C4-2B (cell line): ENCODE data around the gene RNF103.

Experiments
- H3K27ac ChIP-seq: fragments of 450-650 bp; 2 replicates; pipeline ENCODE4 v1.5.1; 2017
- CTCF ChIP-seq: fragments of 450-650 bp; conservative IDR thresholded peaks from 2 replicates; pipeline ENCODE4 v1.5.1; 2017; ENCODE audit warnings: mild to moderate bottlenecking
- ZFX ChIP-seq: fragments of 450-650 bp; IDR thresholded peaks from 2 replicates; pipeline ENCODE4 v1.6.1; 2017

The RNF103 gene

DNA sequence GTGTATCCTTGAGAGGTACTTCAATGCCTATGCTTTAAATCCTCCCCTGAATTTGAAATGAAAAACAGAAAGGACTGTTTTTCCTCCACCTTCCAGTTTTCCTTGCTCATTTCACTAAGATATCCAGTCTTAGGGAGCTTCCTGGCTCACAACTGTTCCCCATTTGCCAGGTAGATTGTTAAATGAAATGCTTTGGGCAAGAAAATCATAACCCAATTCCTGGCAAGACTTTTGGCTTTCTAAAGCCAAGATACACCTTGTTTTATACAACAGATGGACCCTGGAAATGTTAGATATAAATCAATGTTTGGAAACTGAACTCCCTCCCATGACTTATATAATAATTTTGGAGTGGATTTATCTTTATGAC is 56.9 kb downstream of the RNF103 start:
- no peak overlapping the region for H3K27ac ChIP-seq
- no peak for TF ChIP-seq CTCF
- no peak for TF ChIP-seq ZFX

- no peak for TF ChIP-seq ZFX
- no peak overlapping the region for H3K27ac ChIP-seq
Observed at GRCh38 chr2:86566158-86566820, 57.4 kb downstream of the RNF103 start.

DNA sequence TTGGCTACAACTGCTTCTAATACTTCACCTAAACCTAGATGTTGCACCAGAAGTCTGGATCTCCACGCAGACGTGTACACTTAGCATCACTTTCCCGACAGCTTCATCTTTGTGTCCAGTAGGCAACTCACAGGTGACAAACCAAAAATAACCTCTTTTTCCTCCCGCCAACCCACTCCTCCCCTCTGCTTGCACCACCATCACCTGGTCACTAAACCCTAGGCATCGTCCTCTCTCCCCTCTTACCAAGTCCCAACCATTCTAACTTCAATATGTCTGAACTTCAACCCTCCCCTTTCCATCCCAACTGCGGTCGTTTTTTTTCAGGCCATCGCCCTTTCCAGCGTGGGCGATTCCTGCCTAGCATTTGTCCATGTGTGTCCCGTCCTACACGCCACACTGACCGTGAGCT is 60.0 kb downstream of the RNF103 start:
- H3K27ac ChIP-seq = peak overlapping the region; percentile 94
- TF ChIP-seq CTCF (no peak), ZFX (no peak)

DNA sequence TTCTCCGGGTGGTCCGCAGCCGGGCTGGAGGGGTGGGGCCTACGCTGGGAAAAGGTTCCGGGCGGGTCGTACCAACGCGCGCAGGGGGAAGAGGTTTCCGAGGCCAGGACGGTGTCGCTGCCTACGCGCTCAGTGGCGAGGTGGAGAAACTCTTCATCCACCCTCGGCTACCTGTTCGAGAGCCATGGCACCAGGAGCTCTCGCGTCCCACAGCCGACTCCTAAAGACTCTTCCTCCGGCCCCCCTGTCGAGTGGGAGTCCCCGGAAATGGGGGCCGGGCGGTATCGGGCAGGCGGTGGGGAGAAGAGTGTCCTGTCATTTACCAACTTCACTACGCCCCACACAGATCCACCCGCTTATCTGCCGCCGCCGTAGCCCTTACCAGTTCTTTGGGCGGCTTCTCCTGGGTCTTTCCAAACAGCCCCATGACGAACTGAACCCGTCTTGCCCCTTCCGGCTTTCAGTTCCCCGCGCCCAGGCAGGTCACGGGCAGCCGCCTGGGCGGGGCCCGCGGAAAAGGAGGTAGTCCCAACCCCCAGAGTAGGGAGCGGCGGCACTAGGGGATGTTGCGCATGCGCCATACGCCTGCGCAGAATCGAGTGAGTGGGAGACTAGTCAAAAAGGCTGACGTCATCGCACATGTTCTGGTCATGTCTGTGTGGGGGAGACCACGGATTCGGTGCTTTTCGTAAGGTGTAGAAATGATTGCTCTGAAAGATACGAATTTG is 60.6 kb downstream of the RNF103 start, which contains the start of gene CHMP3:
TSS of gene CHMP3 (minus strand) at position 522 of the 728 bp plus-strand sequence. CDS start at position 427, 95 bp downstream.
- TF ChIP-seq ZFX (no peak), CTCF (no peak)
- H3K27ac ChIP-seq = peak within 1 kb of the TSS; percentile 94

DNA sequence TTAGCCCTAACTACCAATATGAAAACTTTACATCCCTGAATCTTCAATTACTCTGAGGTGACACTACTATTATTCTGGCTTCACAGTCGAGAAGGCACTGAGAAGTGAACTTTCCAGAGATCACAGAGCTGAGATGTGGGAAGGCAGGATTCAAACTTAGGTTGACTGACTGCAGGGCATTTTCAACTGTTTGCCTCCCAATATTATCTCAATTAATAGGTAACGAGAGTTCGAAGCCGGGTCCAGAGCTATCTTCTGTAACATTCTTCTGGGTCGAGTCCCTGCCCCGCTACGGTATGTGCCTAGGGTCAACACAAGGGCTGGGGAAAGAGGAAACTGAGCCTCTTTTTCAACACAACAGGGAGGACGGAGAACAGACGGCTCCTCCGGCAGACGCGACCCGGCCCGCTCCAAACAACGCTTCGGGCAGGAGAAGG is 61.2 kb downstream of the RNF103 start:
- TF ChIP-seq ZFX (no peak), CTCF (no peak)
- H3K27ac ChIP-seq = peak overlapping the region; percentile 94

- no peak overlapping the region for H3K27ac ChIP-seq
- TF ChIP-seq CTCF = no peak
Observed at GRCh38 chr2:86557836-86558235, 65.8 kb downstream of the RNF103 start.

DNA sequence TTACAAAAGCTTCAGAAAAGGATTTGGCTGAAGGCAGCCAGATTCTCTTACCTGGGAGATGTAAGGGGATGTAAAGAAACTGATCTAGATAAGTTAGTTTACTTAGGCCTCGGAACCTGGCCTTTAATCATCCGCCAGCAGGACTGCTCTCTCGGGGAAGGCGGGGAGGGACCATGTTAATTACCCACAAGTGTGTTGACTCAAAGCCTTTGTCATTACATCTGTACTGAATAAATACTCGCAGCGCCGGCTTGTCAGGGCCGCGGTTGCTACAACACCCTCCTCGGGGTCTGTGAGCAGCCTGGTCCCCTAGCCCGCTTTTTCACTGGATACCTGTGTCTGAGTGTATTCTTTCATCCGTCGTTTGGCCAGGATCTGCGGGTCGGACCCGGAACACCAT is 67.2 kb downstream of the RNF103 start:
- TF ChIP-seq CTCF (no peak), ZFX (no peak)
- H3K27ac ChIP-seq = no peak overlapping the region
